Naive thymus-derived CD8-positive, alpha-beta T cell (primary cell): ENCODE data around the gene ELFN2. TPM values are rescaled to one million over a fixed set of nuclear protein-coding genes. Genes with fewer than 3 reads are reported as not detected.

Experiments used
- ATAC-seq, 2 donors: fragments of 150-1000 bp; cut with Tn5 transposase in 1 of 2; sonication (Bioruptor Pico), chemical (Tn5 transposase) in 1 of 2; 1 replicate in 1 of 2; 2 replicates in 1 of 2; pipeline ENCODE4 v1.10.0; 2021; ENCODE audit warnings: mild to moderate bottlenecking in 2 of 2, moderate library complexity in 2 of 2
- POLR2A ChIA-PET: fragments of 350-600 bp; sonication (Branson Sonifier 250); formaldehyde crosslinking; loops from one replicate; lab custom pipeline; 2021; ENCODE audit warnings: antibody characterized with exemption; lab: Charles Lee
- DNase-seq, 10 donors: peaks; one replicate each; pipeline versions ENCODE4 v3.0.0 to v3.0.0-alpha.2; 2020 to 2022
- H3K27ac Mint-ChIP-seq, 10 donors: one replicate each; pipeline ENCODE4 v1.8.0; 2020 to 2022; ENCODE audit warnings: mild to moderate bottlenecking in 10 of 10, mixed read lengths in 10 of 10, moderate library complexity in 4 of 10, inconsistent platforms in 1 of 10
- H3K27me3 Mint-ChIP-seq, 5 donors: one replicate each; pipeline ENCODE4 v1.8.0; 2021 to 2022; ENCODE audit warnings: mixed read lengths in 5 of 5
- H3K36me3 Mint-ChIP-seq, 3 donors: one replicate each; pipeline ENCODE4 v1.8.0; 2020 to 2022; ENCODE audit warnings: mixed read lengths in 3 of 3, mild to moderate bottlenecking in 2 of 3, inconsistent platforms in 1 of 3
- H3K4me1 Mint-ChIP-seq, 4 donors: one replicate each; pipeline ENCODE4 v1.8.0; 2021 to 2022; ENCODE audit warnings: mixed read lengths in 4 of 4
- H3K4me3 Mint-ChIP-seq, 10 donors: one replicate each; pipeline ENCODE4 v1.8.0; 2020 to 2022; ENCODE audit warnings: mild to moderate bottlenecking in 10 of 10, mixed read lengths in 10 of 10, moderate library complexity in 6 of 10, inconsistent platforms in 1 of 10
- H3K9me3 Mint-ChIP-seq, 9 donors: one replicate each; pipeline ENCODE4 v1.8.0; 2020 to 2022; ENCODE audit warnings: mixed read lengths in 9 of 9, mild to moderate bottlenecking in 3 of 9, inconsistent platforms in 1 of 9, moderate library complexity in 1 of 9
- polyA plus RNA-seq, 3 donors: library from polyadenylated mRNA; unstranded; fragments of 300-500 nt; fragmentation: Illumina TruSeq; gene quantifications; one replicate each; pipeline ENCODE4 v1.2.3, GENCODE V29; 2021
- total RNA-seq, 8 experiments: library from RNA in 2 of 8; stranded (reverse) in 2 of 8; gene quantifications; one replicate each; pipeline ENCODE4 v1.2.3 and lab custom pipeline; 2021 to 2026

ELFN2 gene
- total and polyA plus RNA-seq, 5 experiments from 2014 or later, result 0.55 to 0.88 TPM; not detected in 3

DNA sequence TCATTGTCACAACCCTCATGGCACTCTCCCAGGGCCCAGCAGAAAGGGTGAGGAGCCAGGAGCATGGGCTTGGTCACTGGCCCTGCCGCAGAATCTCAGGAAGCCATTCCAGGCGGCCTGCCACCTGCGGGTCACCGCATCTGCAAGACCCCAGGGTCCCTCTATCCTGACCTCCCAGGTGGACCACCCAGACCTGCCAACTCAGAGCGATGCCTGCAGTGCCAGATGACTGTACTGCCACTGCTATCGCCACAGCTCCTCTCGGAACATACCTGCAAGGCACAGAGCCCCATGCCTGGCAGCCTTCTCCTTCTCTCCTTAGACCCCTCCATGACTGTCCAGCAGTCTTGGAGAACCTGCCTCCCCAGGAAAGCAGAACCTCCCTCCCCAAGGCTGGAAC lies 26.4 kb upstream of the ELFN2 start:
- no peak overlapping the region for H3K4me3 Mint-ChIP-seq
- H3K36me3 Mint-ChIP-seq, result peaks cover 0 to 11% (median 3%) of the 10 kb centered on the region in 3 donors
- POLR2A ChIA-PET, result no interaction called here
- H3K4me1 Mint-ChIP-seq, result peaks cover 4 to 15% (median 11%) of the 10 kb centered on the region in 4 donors
- peak overlapping the region in 3 of 10 donors; percentile 12 to 61 (median 14) for H3K27ac Mint-ChIP-seq
- DNase-seq, result no peak
- ATAC-seq, result no peak
- no peaks in the 10 kb centered on the region for H3K9me3 Mint-ChIP-seq
- no peaks in the 10 kb centered on the region for H3K27me3 Mint-ChIP-seq

DNA sequence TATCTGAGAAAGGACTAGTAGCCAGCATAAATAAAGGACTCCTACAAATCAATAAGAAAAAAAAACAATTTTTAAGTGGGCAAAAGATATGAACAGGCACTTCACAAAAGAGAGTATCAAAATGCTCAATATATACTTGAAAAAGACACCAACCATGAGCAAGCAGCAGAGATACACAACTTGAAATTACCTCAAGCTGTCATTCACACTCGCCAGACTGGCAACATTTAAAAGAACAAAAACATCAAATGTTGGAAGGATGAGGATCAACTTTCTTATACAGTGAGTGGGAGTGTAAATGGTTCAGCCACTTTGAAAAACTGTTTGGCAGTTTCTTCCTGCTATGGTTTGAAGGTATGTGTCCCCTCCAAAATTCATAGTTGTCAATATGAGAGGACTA lies 23.9 kb upstream of the ELFN2 start:
- Mint-ChIP-seq H3K27me3 (no peaks in the 10 kb centered on the region), H3K36me3 (peaks cover 0 to 6% (median 2%) of the 10 kb centered on the region in 3 donors), H3K4me1 (peaks cover 2 to 9% (median 6%) of the 10 kb centered on the region in 4 donors), H3K27ac (no peak overlapping the region), H3K9me3 (no peaks in the 10 kb centered on the region), H3K4me3 (no peak overlapping the region)
- no peak for ATAC-seq
- DNase-seq, result no peak
- POLR2A ChIA-PET, result no interaction called here

DNA sequence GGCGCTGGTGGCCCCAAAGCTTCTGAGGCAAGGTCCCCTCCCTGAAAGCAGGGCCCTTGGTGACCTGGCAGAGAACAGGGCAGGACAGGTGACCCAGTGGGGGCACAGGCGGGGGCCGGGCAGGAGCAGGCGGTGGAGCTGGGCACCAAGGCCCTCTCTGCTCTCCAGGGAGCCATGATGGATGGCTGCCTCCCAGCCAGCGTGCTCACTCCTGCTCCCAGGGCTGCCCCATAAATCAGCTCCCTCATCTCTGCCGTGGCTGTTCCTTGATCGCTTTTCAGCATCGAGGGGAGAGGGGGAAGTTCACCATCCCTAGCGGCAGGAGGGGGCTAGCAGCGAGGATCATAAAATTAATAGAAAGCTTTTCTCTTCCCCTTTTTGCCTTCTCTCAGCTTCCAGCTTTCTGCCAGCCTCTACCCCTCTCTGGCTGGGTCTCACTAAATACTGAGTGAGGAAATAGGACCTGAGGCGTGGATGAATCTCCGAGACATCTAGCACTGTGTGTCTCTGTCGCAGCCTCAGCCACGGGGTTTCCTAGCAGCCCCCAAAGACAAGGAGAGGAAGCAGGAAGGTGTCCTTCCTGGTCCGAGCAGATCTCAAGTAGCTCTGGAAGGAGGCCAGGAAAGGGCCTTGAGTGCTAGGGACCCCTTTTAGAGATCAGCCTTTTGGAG lies 22.2 kb upstream of the ELFN2 start:
- POLR2A ChIA-PET, result no interaction called here

DNA sequence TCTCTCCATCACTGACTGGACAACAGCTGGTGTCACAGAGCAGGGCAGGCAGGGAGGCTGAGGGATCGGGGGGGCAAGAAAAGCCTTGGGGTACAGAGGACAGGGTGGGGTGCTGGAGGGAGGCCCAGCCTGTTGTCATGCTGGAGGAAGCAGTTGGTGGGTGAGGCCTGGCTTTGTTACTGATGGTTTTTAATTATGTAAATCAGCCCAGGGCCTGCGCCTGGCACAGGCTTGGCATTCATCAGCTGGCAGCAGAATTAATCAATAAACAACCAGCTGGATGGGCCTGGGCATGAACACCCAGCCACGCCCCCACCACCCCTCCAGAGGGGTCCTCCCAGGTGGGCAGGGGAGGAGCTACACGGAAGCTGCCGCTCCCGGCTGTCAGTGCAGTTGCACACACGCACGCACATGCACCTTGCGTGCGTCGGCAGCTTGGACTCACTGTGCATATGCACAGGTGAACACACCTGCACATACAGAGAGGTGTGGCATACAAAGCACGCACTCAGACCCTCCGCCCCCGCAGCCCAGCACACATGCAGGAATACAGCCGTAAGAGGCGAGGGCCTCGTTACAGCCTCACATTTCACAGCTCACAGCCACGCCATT lies 21.3 kb upstream of the ELFN2 start:
- POLR2A ChIA-PET, result no interaction called here
- Mint-ChIP-seq H3K4me3 (no peak overlapping the region), H3K27me3 (no peaks in the 10 kb centered on the region), H3K4me1 (peaks cover 2 to 9% (median 5%) of the 10 kb centered on the region in 4 donors), H3K9me3 (no peaks in the 10 kb centered on the region), H3K27ac (peak overlapping the region in 2 of 10 donors; percentile 47 to 51), H3K36me3 (peaks cover 0 to 2% (median 0%) of the 10 kb centered on the region in 3 donors)
- DNase-seq, result no peak
- no peak for ATAC-seq

More for the DNA sequence above, 22.2 kb upstream of the ELFN2 start:
- no peaks in the 10 kb centered on the region for H3K9me3 Mint-ChIP-seq
- H3K27ac Mint-ChIP-seq, result no peak overlapping the region
- peaks cover 0 to 2% (median 0%) of the 10 kb centered on the region in 3 donors for H3K36me3 Mint-ChIP-seq
- DNase-seq (no peak), ATAC-seq (no peak)
- H3K4me1 Mint-ChIP-seq, result peaks cover 2 to 9% (median 5%) of the 10 kb centered on the region in 4 donors
- H3K4me3 Mint-ChIP-seq, result no peak overlapping the region
- no peaks in the 10 kb centered on the region for H3K27me3 Mint-ChIP-seq

DNA sequence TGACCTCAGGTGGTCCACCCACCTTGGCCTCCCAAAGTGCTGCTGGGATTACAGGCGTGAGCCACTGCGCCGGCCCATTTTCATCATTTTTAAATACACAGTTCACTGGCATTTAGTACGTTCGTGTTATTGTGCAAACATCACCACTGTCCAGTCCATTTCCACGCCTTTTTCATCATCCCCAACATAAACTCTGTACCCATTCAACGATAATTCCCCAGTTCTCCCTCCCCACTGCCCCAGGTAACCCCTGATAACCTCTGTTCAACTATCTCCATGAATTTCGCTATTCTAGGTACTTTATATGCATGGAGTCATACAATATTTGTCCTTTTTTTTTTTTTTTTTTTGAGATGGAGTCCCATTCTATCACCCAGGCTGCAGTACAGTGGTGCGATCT lies 18.2 kb upstream of the ELFN2 start:
- peaks cover 0 to 4% (median 2%) of the 10 kb centered on the region in 9 donors for H3K9me3 Mint-ChIP-seq

DNA sequence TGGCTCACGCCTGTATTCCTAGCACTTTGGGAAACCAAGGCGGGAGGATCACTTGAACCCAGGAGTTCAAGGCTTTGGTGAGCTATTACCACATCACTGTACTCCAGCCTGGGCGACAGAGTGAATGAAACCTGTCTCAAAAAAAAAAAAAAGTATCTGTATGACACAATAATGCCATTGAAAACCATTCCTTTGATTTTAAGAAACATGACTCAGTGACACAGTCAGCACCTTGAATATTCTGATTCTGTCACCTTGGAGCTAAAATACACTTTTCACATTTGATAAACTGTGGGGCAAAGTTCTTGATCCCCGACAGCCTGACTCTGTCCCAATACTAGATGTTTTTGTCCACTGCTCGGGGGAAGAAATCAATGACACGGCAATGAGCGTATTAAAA lies 16.7 kb upstream of the ELFN2 start:
- Mint-ChIP-seq H3K27me3 (peaks cover 0 to 10% (median 3%) of the 10 kb centered on the region in 5 donors), H3K36me3 (peaks cover 0 to 6% (median 2%) of the 10 kb centered on the region in 3 donors), H3K9me3 (peaks cover 0 to 4% (median 2%) of the 10 kb centered on the region in 9 donors), H3K4me1 (peaks cover 0 to 6% (median 0%) of the 10 kb centered on the region in 4 donors), H3K27ac (no peak overlapping the region), H3K4me3 (no peak overlapping the region)
- POLR2A ChIA-PET, result interaction anchor here (0.7 kb wide), 1 partner anchor 928 kb away, joined by 5 read pairs; no protein-coding TSS in a partner anchor
- no peak for DNase-seq
- no peak for ATAC-seq

More for the DNA sequence above, 18.2 kb upstream of the ELFN2 start:
- DNase-seq, result no peak
- H3K4me1 Mint-ChIP-seq, result peaks cover 0 to 10% (median 4%) of the 10 kb centered on the region in 4 donors
- H3K4me3 Mint-ChIP-seq, result no peak overlapping the region
- ATAC-seq, result no peak
- POLR2A ChIA-PET, result interaction anchor here (0.7 kb wide), 1 partner anchor 173 kb away, joined by 3 read pairs; no protein-coding TSS in a partner anchor
- peaks cover 0 to 6% (median 2%) of the 10 kb centered on the region in 3 donors for H3K36me3 Mint-ChIP-seq
- peaks cover 0 to 8% (median 3%) of the 10 kb centered on the region in 5 donors for H3K27me3 Mint-ChIP-seq
- H3K27ac Mint-ChIP-seq, result peak overlapping the region in 1 of 10 donors; percentile 80

DNA sequence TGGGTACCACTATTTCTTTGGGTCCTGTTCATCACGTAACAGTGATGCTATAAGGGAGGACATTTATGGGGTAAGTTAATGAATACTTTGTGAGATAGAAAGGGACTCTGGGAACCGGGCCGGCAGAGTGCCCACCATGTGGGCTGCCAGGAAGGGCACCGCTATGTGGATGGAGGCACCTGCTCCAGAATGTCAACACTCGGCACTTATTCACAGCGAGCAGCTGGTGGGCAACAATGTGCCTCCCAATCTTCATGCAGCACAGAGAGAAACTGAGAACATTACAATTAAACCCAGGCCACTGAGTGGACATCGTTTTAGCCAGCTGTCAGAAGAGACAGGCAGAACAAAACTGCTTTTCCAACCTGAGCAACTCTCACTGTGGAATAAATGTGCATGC lies 15.8 kb upstream of the ELFN2 start:
- H3K4me3 Mint-ChIP-seq, result no peak overlapping the region
- peaks cover 0 to 10% (median 3%) of the 10 kb centered on the region in 5 donors for H3K27me3 Mint-ChIP-seq
- H3K36me3 Mint-ChIP-seq, result peaks cover 0 to 6% (median 2%) of the 10 kb centered on the region in 3 donors
- POLR2A ChIA-PET, result no interaction called here
- peaks cover 0 to 4% (median 2%) of the 10 kb centered on the region in 9 donors for H3K9me3 Mint-ChIP-seq
- no peak for ATAC-seq
- H3K4me1 Mint-ChIP-seq, result peaks cover 0 to 6% (median 0%) of the 10 kb centered on the region in 4 donors
- no peak for DNase-seq
- no peak overlapping the region for H3K27ac Mint-ChIP-seq

DNA sequence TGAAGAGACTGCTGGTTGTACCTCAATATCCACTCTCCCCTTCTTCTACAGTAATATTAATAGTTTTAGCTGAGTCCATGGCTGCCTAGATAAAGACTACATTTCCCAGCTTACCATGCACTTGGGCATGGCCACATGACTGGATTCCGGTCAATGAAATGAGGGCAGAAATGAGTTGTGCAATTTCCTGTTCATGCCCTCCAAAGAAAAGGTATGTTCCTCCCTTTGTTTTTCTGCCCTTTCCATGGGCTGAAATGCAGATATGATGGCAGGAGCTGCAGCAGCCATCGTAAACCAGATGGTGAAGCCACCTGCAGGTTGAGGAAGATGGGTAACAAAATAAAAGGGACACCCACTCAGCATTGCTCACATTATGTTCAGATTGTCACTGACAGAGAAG lies 15.3 kb upstream of the ELFN2 start:
- peaks cover 0 to 6% (median 2%) of the 10 kb centered on the region in 3 donors for H3K36me3 Mint-ChIP-seq
- peaks cover 0 to 6% (median 0%) of the 10 kb centered on the region in 4 donors for H3K4me1 Mint-ChIP-seq
- H3K4me3 Mint-ChIP-seq, result no peak overlapping the region
- POLR2A ChIA-PET, result no interaction called here
- H3K9me3 Mint-ChIP-seq, result peaks cover 0 to 4% (median 2%) of the 10 kb centered on the region in 9 donors
- DNase-seq (no peak), ATAC-seq (no peak)
- no peak overlapping the region for H3K27ac Mint-ChIP-seq
- H3K27me3 Mint-ChIP-seq, result peaks cover 0 to 10% (median 3%) of the 10 kb centered on the region in 5 donors

DNA sequence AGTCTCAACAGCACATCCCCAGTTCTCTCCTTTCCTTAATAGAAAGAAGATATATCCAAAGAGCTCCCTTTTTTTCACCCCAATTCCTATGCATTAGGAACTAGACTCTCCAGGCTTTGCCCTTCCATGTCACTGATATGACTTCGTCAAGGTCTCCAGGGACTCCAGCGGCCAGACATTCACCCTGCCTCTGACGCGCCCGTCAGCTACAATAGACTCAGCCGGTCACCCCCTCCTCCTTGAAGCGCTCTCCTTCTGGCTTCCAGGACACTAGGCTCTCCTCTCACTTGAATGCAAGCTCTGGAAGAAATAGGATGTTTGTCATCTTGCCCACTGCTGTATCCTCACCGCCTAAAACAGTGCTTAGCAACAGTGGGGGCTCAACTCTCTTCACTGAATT lies 14.9 kb upstream of the ELFN2 start:
- Mint-ChIP-seq H3K27ac (peak overlapping the region in 1 of 10 donors; percentile 41), H3K4me3 (no peak overlapping the region), H3K36me3 (peaks cover 0 to 6% (median 2%) of the 10 kb centered on the region in 3 donors), H3K27me3 (peaks cover 0 to 13% (median 3%) of the 10 kb centered on the region in 5 donors), H3K4me1 (peaks cover 0 to 6% (median 0%) of the 10 kb centered on the region in 4 donors), H3K9me3 (peaks cover 0 to 4% (median 2%) of the 10 kb centered on the region in 9 donors)
- POLR2A ChIA-PET, result no interaction called here
- ATAC-seq (no peak), DNase-seq (no peak)

DNA sequence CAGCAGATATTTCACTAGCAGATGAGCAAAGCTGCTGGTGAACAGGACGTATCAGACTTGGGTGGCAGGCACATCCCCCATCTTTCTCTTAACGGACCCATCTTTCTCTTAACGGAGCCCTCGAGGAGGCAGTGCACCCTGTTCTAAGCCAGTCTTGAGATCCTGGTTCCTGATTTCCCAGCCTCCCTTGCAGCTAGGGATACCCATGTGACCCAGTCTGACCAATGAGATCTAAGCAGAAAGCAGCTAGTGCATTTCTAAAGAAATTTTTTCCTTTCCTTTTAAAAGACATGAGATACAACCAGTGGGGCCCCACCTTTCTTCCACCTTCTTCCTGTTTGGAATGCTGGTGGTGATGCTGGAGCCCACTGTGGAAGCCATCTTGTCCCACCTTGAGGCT lies 13.6 kb upstream of the ELFN2 start:
- ATAC-seq, result no peak
- no peak overlapping the region for H3K4me3 Mint-ChIP-seq
- peaks cover 0 to 4% (median 2%) of the 10 kb centered on the region in 9 donors for H3K9me3 Mint-ChIP-seq
- H3K27me3 Mint-ChIP-seq, result peaks cover 0 to 13% (median 3%) of the 10 kb centered on the region in 5 donors
- peaks cover 0 to 6% (median under 1%) of the 10 kb centered on the region in 4 donors for H3K4me1 Mint-ChIP-seq
- no peak overlapping the region for H3K27ac Mint-ChIP-seq
- no peak for DNase-seq
- H3K36me3 Mint-ChIP-seq, result peaks cover 0 to 6% (median 2%) of the 10 kb centered on the region in 3 donors
- POLR2A ChIA-PET, result no interaction called here

DNA sequence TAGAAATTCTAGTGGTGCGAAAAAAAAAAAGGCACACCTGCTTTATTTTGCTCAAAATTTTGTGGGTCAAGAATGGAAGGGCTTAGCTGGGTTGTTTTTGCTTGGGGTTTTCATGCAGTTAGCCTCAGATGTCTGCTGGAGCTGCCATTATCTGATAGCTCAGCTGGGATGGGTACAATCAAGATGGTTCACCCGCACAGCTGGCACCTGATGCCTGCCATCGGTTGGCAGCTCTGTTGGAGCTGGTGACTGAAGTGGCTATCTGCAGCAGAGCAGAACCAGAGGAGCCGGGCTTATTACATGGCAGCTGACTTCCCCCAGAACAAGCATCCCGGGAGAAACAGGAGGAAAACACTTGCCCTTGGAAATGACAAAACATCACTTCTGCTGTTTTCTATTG lies 12.1 kb upstream of the ELFN2 start:
- H3K27ac Mint-ChIP-seq, result no peak overlapping the region
- H3K4me1 Mint-ChIP-seq, result peaks cover 0 to 6% (median under 1%) of the 10 kb centered on the region in 4 donors
- no peak overlapping the region for H3K4me3 Mint-ChIP-seq
- ATAC-seq (no peak), DNase-seq (no peak)
- POLR2A ChIA-PET, result no interaction called here
- peaks cover 0 to 14% (median 3%) of the 10 kb centered on the region in 5 donors for H3K27me3 Mint-ChIP-seq
- H3K9me3 Mint-ChIP-seq, result peaks cover 0 to 4% (median 2%) of the 10 kb centered on the region in 9 donors
- H3K36me3 Mint-ChIP-seq, result peaks cover 0 to 6% (median 2%) of the 10 kb centered on the region in 3 donors

DNA sequence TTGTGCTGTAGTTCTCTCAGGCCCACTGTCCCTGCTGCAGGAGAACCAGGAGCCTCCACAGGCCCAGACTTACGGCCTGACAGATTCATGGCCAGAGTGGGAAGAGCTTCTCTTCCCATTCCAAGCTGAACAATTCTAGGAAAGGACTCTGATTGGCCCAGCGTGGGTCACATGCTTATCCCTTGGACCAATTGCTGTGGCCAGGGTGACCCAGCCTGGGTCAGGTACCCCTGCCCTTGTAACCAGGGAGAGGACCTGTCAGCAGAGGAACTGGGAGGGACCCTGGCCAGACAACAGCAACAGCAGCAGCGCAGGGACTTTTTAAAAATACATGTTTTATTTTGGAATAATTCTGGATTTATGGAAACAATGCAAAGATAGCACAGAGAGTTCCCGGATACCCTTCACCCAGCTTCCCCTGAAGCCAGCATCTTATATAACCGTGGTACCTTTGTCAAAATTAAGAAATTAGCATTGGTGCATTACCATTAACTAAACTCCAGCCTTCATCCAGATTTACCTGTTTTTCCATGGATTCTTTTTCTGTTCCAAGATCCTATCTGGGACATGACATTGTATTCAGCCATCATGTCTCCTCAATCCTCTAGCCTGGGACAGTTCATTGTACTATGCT lies 8.8 kb upstream of the ELFN2 start:
- no peak for DNase-seq
- POLR2A ChIA-PET, result no interaction called here
- ATAC-seq, result no peak
- H3K4me3 Mint-ChIP-seq, result no peak overlapping the region
- peaks cover 8 to 22% (median 14%) of the 10 kb centered on the region in 5 donors for H3K27me3 Mint-ChIP-seq
- H3K27ac Mint-ChIP-seq, result no peak overlapping the region
- no peaks in the 10 kb centered on the region for H3K36me3 Mint-ChIP-seq
- H3K4me1 Mint-ChIP-seq, result peaks cover 0 to 4% (median 2%) of the 10 kb centered on the region in 4 donors
- peaks cover 0 to 4% (median 0%) of the 10 kb centered on the region in 9 donors for H3K9me3 Mint-ChIP-seq
